IMR-90 (cell line): ENCODE results near the gene AJUBA. TPM values are rescaled to one million over a fixed set of nuclear protein-coding genes. Genes with fewer than 3 reads are reported as not detected.

Experiments
- ATAC-seq: fragments of 200-7000 bp; cut with Tn5 transposase; 2 replicates; pipeline ENCODE4 v1.9.1; 2020; ENCODE audit warnings: low read depth, mild to moderate bottlenecking, moderate library complexity
- BruUV-seq: library from RNA; stranded (reverse); fragments of 400-500 nt; replicated peaks from 2 replicates; lab custom pipeline; 2021; lab: Mats Ljungman, UMichigan
- CTCF ChIA-PET: fragments of 300-600 bp; formaldehyde crosslinking; extraction: SDS; loops from one replicate; lab custom pipeline; 2021; ENCODE audit warnings: antibody characterized with exemption; lab: Yijun Ruan, JAX
- POLR2A ChIA-PET: fragments of 300-600 bp; sonication (Branson Sonifier 250); formaldehyde crosslinking; loops from one replicate; lab custom pipeline; 2022; ENCODE audit warnings: antibody characterized with exemption; ENCODE audit not compliant: unreplicated experiment; lab: Charles Lee
- DNase-seq: peaks from one replicate; pipeline ENCODE4 v3.0.0; 2013
- H2AFZ ChIP-seq: replicated peaks from 2 replicates; pipeline ENCODE3; 2013; ENCODE audit warnings: low read length, mild to moderate bottlenecking; ENCODE audit not compliant: poor library complexity
- H2AK5ac ChIP-seq: 2 replicates; pipeline ENCODE4 v1.6.1; 2013; ENCODE audit warnings: low read depth, low read length, inconsistent platforms
- H2AK9ac ChIP-seq: replicated peaks from 2 replicates; pipeline ENCODE3; 2013; ENCODE audit warnings: mild to moderate bottlenecking, low read depth, low read length, moderate library complexity; ENCODE audit not compliant: poor library complexity
- H2BK120ac ChIP-seq: 2 replicates; pipeline ENCODE4 v1.6.1; 2013; ENCODE audit warnings: low read depth, low read length, inconsistent platforms
- H2BK15ac ChIP-seq: 3 replicates; pipeline ENCODE4 v1.6.1; 2013; ENCODE audit warnings: low read depth, low read length, inconsistent platforms
- H2BK20ac ChIP-seq: 2 replicates; pipeline ENCODE4 v1.6.1; 2013; ENCODE audit warnings: low read depth, mild to moderate bottlenecking, inconsistent platforms, low read length, moderate library complexity
- H2BK5ac ChIP-seq: 2 replicates; pipeline ENCODE4 v1.6.1; 2013; ENCODE audit warnings: mild to moderate bottlenecking, low read depth, low read length, inconsistent platforms; ENCODE audit not compliant: poor library complexity, severe bottlenecking
- H3K14ac ChIP-seq: replicated peaks from 2 replicates; pipeline ENCODE4 v1.6.1; 2013; ENCODE audit warnings: low read depth, low read length, inconsistent platforms
- H3K18ac ChIP-seq: 2 replicates; pipeline ENCODE4 v1.6.1; 2013; ENCODE audit warnings: low read depth, low read length, control low read depth
- H3K23ac ChIP-seq: 2 replicates; pipeline ENCODE4 v1.6.1; 2013; ENCODE audit warnings: low read depth, low read length, inconsistent platforms
- H3K27ac ChIP-seq: 2 replicates; pipeline ENCODE4 v1.5.1; 2013; ENCODE audit warnings: mild to moderate bottlenecking, control low read depth, low read length; ENCODE audit not compliant: insufficient read depth
- H3K27me3 ChIP-seq: 2 replicates; pipeline ENCODE4 v1.6.1; 2013; ENCODE audit warnings: low read length; ENCODE audit not compliant: control insufficient read depth, insufficient read depth
- H3K36me3 ChIP-seq: 2 replicates; pipeline ENCODE4 v1.6.1; 2013; ENCODE audit warnings: low read length, mixed read lengths; ENCODE audit not compliant: control insufficient read depth, insufficient read depth
- H3K4ac ChIP-seq: 2 replicates; pipeline ENCODE4 v1.6.1; 2013; ENCODE audit warnings: low read depth, low read length, inconsistent platforms
- H3K4me1 ChIP-seq: 2 replicates; pipeline ENCODE4 v1.6.1; 2013; ENCODE audit warnings: low read length, mixed read lengths; ENCODE audit not compliant: control insufficient read depth, insufficient read depth
- H3K4me2 ChIP-seq: 2 replicates; pipeline ENCODE4 v1.6.1; 2013; ENCODE audit warnings: low read depth, mild to moderate bottlenecking, control low read depth, low read length, moderate library complexity
- H3K4me3 ChIP-seq: 2 replicates; pipeline ENCODE4 v1.5.1; 2013; ENCODE audit warnings: low read depth, mild to moderate bottlenecking, control low read depth, low read length, moderate library complexity; ENCODE audit not compliant: insufficient read depth
- H3K56ac ChIP-seq: 2 replicates; pipeline ENCODE4 v1.6.1; 2013; ENCODE audit warnings: low read length, inconsistent platforms; ENCODE audit not compliant: insufficient read depth; ENCODE audit errors: extremely low read depth
- H3K79me1 ChIP-seq, 2 experiments: 2 replicates each; pipeline ENCODE4 v1.6.1; 2013; ENCODE audit warnings: low read length in 2 of 2, inconsistent platforms in 1 of 2, low read depth in 1 of 2
- H3K9ac ChIP-seq: 2 replicates; pipeline ENCODE4 v1.6.1; 2013; ENCODE audit warnings: low read depth, low read length, control low read depth
- H3K9me1 ChIP-seq: 2 replicates; pipeline ENCODE4 v1.6.1; 2013; ENCODE audit warnings: low read length, inconsistent platforms; ENCODE audit not compliant: insufficient read depth
- H3K9me3 ChIP-seq: 2 replicates; pipeline ENCODE4 v1.6.1; 2013; ENCODE audit warnings: low read length; ENCODE audit not compliant: control insufficient read depth, insufficient read depth
- H4K20me1 ChIP-seq: 2 replicates; pipeline ENCODE4 v1.6.1; 2013; ENCODE audit warnings: low read length, inconsistent platforms; ENCODE audit not compliant: insufficient read depth
- H4K5ac ChIP-seq: 2 replicates; pipeline ENCODE4 v1.6.1; 2013; ENCODE audit warnings: mild to moderate bottlenecking, low read depth, low read length, control low read depth
- H4K8ac ChIP-seq, 2 experiments: 2 replicates each; pipeline ENCODE4 v1.6.1; 2013; ENCODE audit warnings: low read depth in 2 of 2, low read length in 2 of 2, control low read depth in 1 of 2, inconsistent platforms in 1 of 2
- H4K91ac ChIP-seq: 2 replicates; pipeline ENCODE4 v1.6.1; 2013; ENCODE audit warnings: low read depth, low read length, inconsistent platforms; ENCODE audit not compliant: insufficient read depth
- BHLHE40 ChIP-seq: fragments of 150-350 bp; IDR thresholded peaks from 2 replicates; pipeline ENCODE4 v1.6.1; 2016; ENCODE audit warnings: mild to moderate bottlenecking, low read depth, low read length
- CEBPB ChIP-seq: IDR thresholded peaks from 2 replicates; pipeline ENCODE4 v1.6.1; 2012; ENCODE audit warnings: low read depth, low read length, improper control_type of control experiment
- MAFK ChIP-seq: IDR thresholded peaks from 2 replicates; pipeline ENCODE4 v1.6.1; 2012; ENCODE audit warnings: low read depth, low read length, improper control_type of control experiment
- RAD21 ChIP-seq: IDR thresholded peaks from 2 replicates; pipeline ENCODE4 v1.6.1; 2012; ENCODE audit warnings: low read length, improper control_type of control experiment
- RFX5 ChIP-seq: IDR thresholded peaks from 2 replicates; pipeline ENCODE4 v1.8.0; 2012; ENCODE audit warnings: low read depth, mild to moderate bottlenecking, low read length, moderate library complexity
- WGBS, 2 experiments: methylation state at CpG; one replicate each; pipeline versions ENCODE4 v1.1.5 to v1.1.7; 2013; ENCODE audit warnings: missing lambda C conversion rate in 2 of 2; ENCODE audit not compliant: insufficient read length in 1 of 2; ENCODE audit errors: extremely low coverage in 2 of 2; 5-methylcytosine and 5-hydroxymethylcytosine counted together
- dilution Hi-C: fragments of 300-500 bp; cut with HindIII; formaldehyde crosslinking; loops from one replicate; pipeline ENCODE4 v1.14.3; 2018; ENCODE audit warnings: low sequenced_read_pairs; ENCODE audit not compliant: unreplicated experiment
- in situ Hi-C: fragments of 300-500 bp; cut with MboI; formaldehyde crosslinking; loops from 3 replicates; pipeline ENCODE4 v1.14.3; 2019; ENCODE audit warnings: low sequenced_read_pairs, inconsistent platforms, mixed read lengths
- intact Hi-C: fragments of 100-400 bp; cut with micrococcal nuclease; formaldehyde crosslinking; loops from 2 replicates; pipeline ENCODE4 v1.10.0; 2022
- polyA plus RNA-seq, 3 experiments: library from polyadenylated mRNA; depleted of rRNA; stranded (reverse); fragments of >200 nt; gene quantifications; 2 replicates each; pipeline ENCODE4 v1.2.3, GENCODE V29; 2012; ENCODE audit warnings: low replicate concordance in 1 of 3
- total RNA-seq: library from RNA; depleted of rRNA; stranded (reverse); fragments of >200 nt; gene quantifications from 2 replicates; pipeline ENCODE4 v1.2.3, GENCODE V29; 2012; rRNA removed
- TF ChIP-seq, protein P1 (sequence below): fragments of 150-350 bp; IDR thresholded peaks from 2 replicates; pipeline ENCODE4 v1.6.1; 2017; ENCODE audit warnings: mild to moderate bottlenecking, antibody characterized with exemption, low read length, low read depth

Gene AJUBA
- total and polyA plus RNA-seq, 2 of the 4 experiments (the other 2 are of a cell fraction), result 46.4 to 67.6 TPM

DNA sequence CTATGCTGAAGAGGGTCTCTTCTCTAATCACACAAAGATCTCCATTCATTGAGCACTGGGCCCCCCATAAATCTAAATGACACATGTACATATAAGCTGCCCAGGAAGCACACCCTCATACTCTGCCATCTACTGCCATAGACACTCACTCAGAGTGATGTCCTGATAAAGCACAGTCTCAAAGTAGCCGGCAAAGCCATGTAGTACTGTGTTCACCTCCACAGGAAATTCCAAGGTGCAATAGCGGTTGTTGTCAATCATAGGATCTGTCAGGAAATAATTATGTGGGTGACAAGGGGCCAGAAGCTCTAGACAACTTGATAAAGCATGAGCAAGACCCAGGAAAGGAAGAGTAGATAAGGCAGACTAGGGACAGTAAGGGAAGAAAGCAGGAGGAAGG, 60.1 kb downstream of the AJUBA start:
- WGBS, 2 experiments, result no CpG with 5 or more reads among the region's 2 CpGs
- Histone ChIP-seq H2BK120ac (no peak overlapping the region), H2BK15ac (no peak overlapping the region), H4K91ac (no peak overlapping the region), H3K27me3 (no peaks in the 10 kb centered on the region), H4K20me1 (no peaks in the 10 kb centered on the region), H3K4me1 (peaks cover 7% of the 10 kb centered on the region), H2AFZ (no peak overlapping the region), H4K5ac (no peak overlapping the region), H2BK5ac (no peak overlapping the region), H3K4me2 (no peak overlapping the region), H3K27ac (no peak overlapping the region), H2AK9ac (no peak overlapping the region), H2BK20ac (no peak overlapping the region), H3K14ac (no peak overlapping the region), H3K36me3 (peaks cover 36% of the 10 kb centered on the region), H3K9me3 (no peaks in the 10 kb centered on the region), H3K9ac (no peak overlapping the region), H3K79me1 (peaks cover 9 to 48% of the 10 kb centered on the region in 2 experiments), H3K4ac (no peak overlapping the region), H4K8ac (no peak overlapping the region), H3K23ac (no peak overlapping the region), H3K9me1 (peaks cover 11% of the 10 kb centered on the region), H3K4me3 (no peak overlapping the region), H2AK5ac (no peak overlapping the region), H3K18ac (no peak overlapping the region), H3K56ac (no peak overlapping the region)
- intact Hi-C loops, result no loop called here
- dilution Hi-C loops, result no loop called here
- no TSS peak for BruUV-seq
- POLR2A ChIA-PET, result no interaction called here
- TF ChIP-seq CEBPB, result no peak
- TF ChIP-seq, protein P1, sequence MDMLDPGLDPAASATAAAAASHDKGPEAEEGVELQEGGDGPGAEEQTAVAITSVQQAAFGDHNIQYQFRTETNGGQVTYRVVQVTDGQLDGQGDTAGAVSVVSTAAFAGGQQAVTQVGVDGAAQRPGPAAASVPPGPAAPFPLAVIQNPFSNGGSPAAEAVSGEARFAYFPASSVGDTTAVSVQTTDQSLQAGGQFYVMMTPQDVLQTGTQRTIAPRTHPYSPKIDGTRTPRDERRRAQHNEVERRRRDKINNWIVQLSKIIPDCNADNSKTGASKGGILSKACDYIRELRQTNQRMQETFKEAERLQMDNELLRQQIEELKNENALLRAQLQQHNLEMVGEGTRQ, result no peak
- no peak for TF ChIP-seq BHLHE40
- no peak for TF ChIP-seq RAD21
- no peak for TF ChIP-seq MAFK
- no peak for TF ChIP-seq RFX5
- in situ Hi-C loops, result no loop called here
- DNase-seq, result no peak
- ATAC-seq, result no peak
- CTCF ChIA-PET, result no interaction called here

Other genes with a start within 250 kb of the AJUBA start
- gene OXA1L, start 215.9 kb downstream of the AJUBA start, total RNA-seq, result 40.0 and 47.3 TPM in 2 replicates
- gene OXA1L, start 215.9 kb downstream of the AJUBA start, polyA plus RNA-seq (2012; rRNA removed), result 113 and 161 TPM in 2 replicates
- 1.4 and 2.0 TPM in 2 replicates for gene SLC7A7, start 167.1 kb downstream of the AJUBA start, total RNA-seq
- gene SLC7A7, start 167.1 kb downstream of the AJUBA start, polyA plus RNA-seq (2012; rRNA removed), result 1.4 and 1.8 TPM in 2 replicates
- 23.9 and 51.4 TPM in 2 replicates for gene MRPL52, start 152.7 kb downstream of the AJUBA start, total RNA-seq
- 33.1 and 45.7 TPM in 2 replicates for gene MRPL52, start 152.7 kb downstream of the AJUBA start, polyA plus RNA-seq (2012; rRNA removed)
- 124 and 156 TPM in 2 replicates for gene MMP14, start 146.0 kb downstream of the AJUBA start, total RNA-seq
- 315 and 375 TPM in 2 replicates for gene MMP14, start 146.0 kb downstream of the AJUBA start, polyA plus RNA-seq (2012; rRNA removed)
- gene LRP10, start 110.8 kb downstream of the AJUBA start, total RNA-seq, result 19.4 and 25.1 TPM in 2 replicates
- gene LRP10, start 110.8 kb downstream of the AJUBA start, polyA plus RNA-seq (2012; rRNA removed), result 118 and 121 TPM in 2 replicates
- gene REM2, start 99.3 kb downstream of the AJUBA start, total RNA-seq, result under 0.01 TPM in 2 replicates
- 0.07 TPM in 1 of 2 replicates, not detected in the other for gene REM2, start 99.3 kb downstream of the AJUBA start, polyA plus RNA-seq (2012; rRNA removed)
- gene RBM23, start 63.4 kb downstream of the AJUBA start, total RNA-seq, result 375 and 830 TPM in 2 replicates
- gene RBM23, start 63.4 kb downstream of the AJUBA start, polyA plus RNA-seq (2012; rRNA removed), result 43.4 and 44.7 TPM in 2 replicates
- gene PRMT5, start 53.2 kb downstream of the AJUBA start, total RNA-seq, result 92.2 and 99.3 TPM in 2 replicates
- gene PRMT5, start 53.2 kb downstream of the AJUBA start, polyA plus RNA-seq (2012; rRNA removed), result 136 and 152 TPM in 2 replicates
- gene HAUS4, start 25.5 kb downstream of the AJUBA start, total RNA-seq, result 19.2 and 24.2 TPM in 2 replicates
- gene HAUS4, start 25.5 kb downstream of the AJUBA start, polyA plus RNA-seq (2012; rRNA removed), result 13.5 and 16.9 TPM in 2 replicates
- 4.7 and 5.7 TPM in 2 replicates for gene C14orf93, start 27.6 kb upstream of the AJUBA start, total RNA-seq
- 4.7 and 5.4 TPM in 2 replicates for gene C14orf93, start 27.6 kb upstream of the AJUBA start, polyA plus RNA-seq (2012; rRNA removed)
- gene PSMB5, start 52.3 kb upstream of the AJUBA start, total RNA-seq, result 268 and 310 TPM in 2 replicates
- gene PSMB5, start 52.3 kb upstream of the AJUBA start, polyA plus RNA-seq (2012; rRNA removed), result 321 and 335 TPM in 2 replicates
- gene PSMB11, start 59.7 kb upstream of the AJUBA start, total RNA-seq, result not detected in 2 replicates
- not detected in 2 replicates for gene PSMB11, start 59.7 kb upstream of the AJUBA start, polyA plus RNA-seq (2012; rRNA removed)
- gene CDH24, start 75.0 kb upstream of the AJUBA start, total RNA-seq, result 3.6 and 3.9 TPM in 2 replicates
- gene CDH24, start 75.0 kb upstream of the AJUBA start, polyA plus RNA-seq (2012; rRNA removed), result 24.4 and 30.0 TPM in 2 replicates
- 71.9 and 73.8 TPM in 2 replicates for gene ACIN1, start 112.6 kb upstream of the AJUBA start, total RNA-seq
- 167 and 185 TPM in 2 replicates for gene ACIN1, start 112.6 kb upstream of the AJUBA start, polyA plus RNA-seq (2012; rRNA removed)
- 61.9 and 83.7 TPM in 2 replicates for gene C14orf119, start 113.0 kb upstream of the AJUBA start, total RNA-seq
- gene C14orf119, start 113.0 kb upstream of the AJUBA start, polyA plus RNA-seq (2012; rRNA removed), result 74.0 and 86.3 TPM in 2 replicates
- 0.28 and 0.36 TPM in 2 replicates for gene CIROP, start 122.4 kb upstream of the AJUBA start, total RNA-seq
- 0.31 and 0.37 TPM in 2 replicates for gene CIROP, start 122.4 kb upstream of the AJUBA start, polyA plus RNA-seq (2012; rRNA removed)
- gene CEBPE, start 136.7 kb upstream of the AJUBA start, total RNA-seq, result not detected in 2 replicates
- gene CEBPE, start 136.7 kb upstream of the AJUBA start, polyA plus RNA-seq (2012; rRNA removed), result 0.05 TPM in 1 of 2 replicates, not detected in the other
- gene SLC7A8, start 201.1 kb upstream of the AJUBA start, total RNA-seq, result not detected in 2 replicates
- 0.31 and 0.33 TPM in 2 replicates for gene SLC7A8, start 201.1 kb upstream of the AJUBA start, polyA plus RNA-seq (2012; rRNA removed)